Type B pancreatic cell (in vitro differentiated cells): ENCODE results near the gene DPP10. TPM values are rescaled to one million over a fixed set of nuclear protein-coding genes. Genes with fewer than 3 reads are reported as not detected.

Experiments used
- DNase-seq: peaks from one replicate; pipeline ENCODE4 v3.0.0; 2021; ENCODE audit warnings: mixed read lengths; ENCODE audit not compliant: unreplicated experiment; ENCODE audit errors: extremely low spot score
- H3K27ac Mint-ChIP-seq: 2 replicates; pipeline ENCODE4 v1.8.0; 2021; ENCODE audit warnings: mild to moderate bottlenecking, mixed read lengths
- H3K27me3 Mint-ChIP-seq: 2 replicates; pipeline ENCODE4 v1.8.0; 2021; ENCODE audit warnings: mixed read lengths
- H3K36me3 Mint-ChIP-seq: 2 replicates; pipeline ENCODE4 v1.8.0; 2021; ENCODE audit warnings: mixed read lengths
- H3K4me1 Mint-ChIP-seq: one replicate; pipeline ENCODE4 v1.8.0; 2021; ENCODE audit warnings: mixed read lengths; ENCODE audit not compliant: unreplicated experiment
- H3K4me3 Mint-ChIP-seq: 2 replicates; pipeline ENCODE4 v1.8.0; 2021; ENCODE audit warnings: mild to moderate bottlenecking, mixed read lengths
- H3K9me3 Mint-ChIP-seq: 2 replicates; pipeline ENCODE4 v1.8.0; 2021; ENCODE audit warnings: mixed read lengths
- total RNA-seq: library from RNA; stranded (reverse); gene quantifications from 2 replicates; pipeline ENCODE4 v1.2.1, GENCODE V29; 2021; ENCODE audit warnings: low replicate concordance
- TF ChIP-seq, protein P1 (sequence below): fragments of 200-600 bp; sonication (generic); conservative IDR thresholded peaks from 2 replicates; pipeline ENCODE4 v1.5.0; 2021; ENCODE audit warnings: antibody characterized with exemption, mild to moderate bottlenecking

DPP10 gene
- total RNA-seq, 1 donor from 2014 or later = 8.8 TPM

DNA sequence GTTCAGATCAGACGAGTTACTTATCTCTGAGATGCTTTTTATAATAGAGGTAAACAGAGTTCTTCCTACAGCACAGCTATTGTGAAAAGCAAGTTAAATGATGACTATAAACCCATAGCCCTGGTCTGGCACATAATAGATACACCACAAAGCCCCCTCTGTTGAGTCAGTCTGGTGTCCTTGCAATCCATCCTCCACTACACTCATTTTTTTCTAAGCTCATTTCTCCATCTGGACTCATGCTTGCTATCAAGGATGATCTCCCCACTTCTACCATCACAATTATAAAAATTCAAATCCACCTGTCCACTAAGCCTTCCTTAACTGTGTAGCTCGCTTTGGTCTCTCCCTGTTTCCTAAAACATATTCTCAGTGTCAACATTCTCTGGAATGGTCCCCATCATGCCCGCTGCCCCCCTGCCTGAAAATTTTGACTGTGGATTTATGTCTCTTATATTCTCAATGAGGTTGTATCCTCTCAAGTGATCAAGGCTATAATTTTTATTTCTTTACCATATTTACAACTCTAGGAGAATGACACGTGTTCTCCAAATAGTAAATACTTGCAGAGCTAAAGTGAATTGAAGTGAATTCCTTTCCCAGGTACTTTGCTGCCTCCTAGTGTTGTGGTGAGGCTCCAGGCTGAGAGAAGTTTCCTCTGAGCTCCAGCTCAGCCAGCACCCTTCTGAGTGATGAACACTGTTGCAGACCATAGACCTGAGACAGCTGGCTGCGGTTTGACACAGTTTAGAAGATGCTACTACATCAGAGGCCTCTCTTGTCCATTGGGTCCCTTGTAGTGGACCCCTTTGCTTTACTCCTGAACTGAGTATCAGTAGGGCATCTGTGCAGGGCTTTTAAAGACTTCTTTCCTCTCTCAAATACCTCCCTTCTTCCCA lies 108.7 kb downstream of the DPP10 start:
- H3K27ac Mint-ChIP-seq = no peak overlapping the region
- no peaks in the 10 kb centered on the region for H3K36me3 Mint-ChIP-seq
- TF ChIP-seq, protein P1, sequence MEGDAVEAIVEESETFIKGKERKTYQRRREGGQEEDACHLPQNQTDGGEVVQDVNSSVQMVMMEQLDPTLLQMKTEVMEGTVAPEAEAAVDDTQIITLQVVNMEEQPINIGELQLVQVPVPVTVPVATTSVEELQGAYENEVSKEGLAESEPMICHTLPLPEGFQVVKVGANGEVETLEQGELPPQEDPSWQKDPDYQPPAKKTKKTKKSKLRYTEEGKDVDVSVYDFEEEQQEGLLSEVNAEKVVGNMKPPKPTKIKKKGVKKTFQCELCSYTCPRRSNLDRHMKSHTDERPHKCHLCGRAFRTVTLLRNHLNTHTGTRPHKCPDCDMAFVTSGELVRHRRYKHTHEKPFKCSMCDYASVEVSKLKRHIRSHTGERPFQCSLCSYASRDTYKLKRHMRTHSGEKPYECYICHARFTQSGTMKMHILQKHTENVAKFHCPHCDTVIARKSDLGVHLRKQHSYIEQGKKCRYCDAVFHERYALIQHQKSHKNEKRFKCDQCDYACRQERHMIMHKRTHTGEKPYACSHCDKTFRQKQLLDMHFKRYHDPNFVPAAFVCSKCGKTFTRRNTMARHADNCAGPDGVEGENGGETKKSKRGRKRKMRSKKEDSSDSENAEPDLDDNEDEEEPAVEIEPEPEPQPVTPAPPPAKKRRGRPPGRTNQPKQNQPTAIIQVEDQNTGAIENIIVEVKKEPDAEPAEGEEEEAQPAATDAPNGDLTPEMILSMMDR = peak; percentile 83
- H3K9me3 Mint-ChIP-seq = no peaks in the 10 kb centered on the region
- H3K27me3 Mint-ChIP-seq = peaks cover 13% of the 10 kb centered on the region
- peaks cover 11% of the 10 kb centered on the region for H3K4me1 Mint-ChIP-seq
- DNase-seq = no peak
- no peak overlapping the region for H3K4me3 Mint-ChIP-seq

- H3K27ac Mint-ChIP-seq = no peak overlapping the region
- no peak for DNase-seq
- H3K9me3 Mint-ChIP-seq = no peaks in the 10 kb centered on the region
- peaks cover 19% of the 10 kb centered on the region for H3K27me3 Mint-ChIP-seq
- TF ChIP-seq, protein P1 = no peak
- H3K4me3 Mint-ChIP-seq = no peak overlapping the region
- H3K4me1 Mint-ChIP-seq = peaks cover 4% of the 10 kb centered on the region
- no peaks in the 10 kb centered on the region for H3K36me3 Mint-ChIP-seq
Observed at GRCh38 chr2:114553027-114553426, 110.6 kb downstream of the DPP10 start.

GRCh38 chr2:114569166-114569565 lies 126.7 kb downstream of the DPP10 start:
- H3K27ac Mint-ChIP-seq = no peak overlapping the region
- no peak for DNase-seq
- peaks cover 12% of the 10 kb centered on the region for H3K27me3 Mint-ChIP-seq
- no peaks in the 10 kb centered on the region for H3K9me3 Mint-ChIP-seq
- H3K4me1 Mint-ChIP-seq = peaks cover 5% of the 10 kb centered on the region
- H3K4me3 Mint-ChIP-seq = no peak overlapping the region
- no peaks in the 10 kb centered on the region for H3K36me3 Mint-ChIP-seq
- TF ChIP-seq, protein P1 = no peak

DNA sequence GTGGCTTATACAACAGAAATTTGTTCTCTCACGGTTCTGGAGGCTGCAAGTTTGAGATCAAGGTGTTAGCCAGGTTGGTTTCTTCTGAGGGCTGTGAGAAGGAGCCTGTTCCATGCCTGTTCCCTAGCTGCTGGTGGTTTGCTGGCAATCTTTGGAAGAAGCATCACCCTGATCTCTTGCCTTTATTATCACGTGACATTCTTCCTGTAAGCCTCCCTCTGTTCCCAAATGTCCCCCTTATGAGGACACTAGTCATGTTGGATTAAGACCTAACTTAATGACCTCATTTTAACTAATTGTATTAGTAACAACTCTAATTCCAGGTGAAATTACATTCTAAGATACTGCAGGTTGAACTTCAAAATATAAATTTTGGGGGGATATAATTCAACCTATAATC lies 135.2 kb downstream of the DPP10 start:
- peaks cover 32% of the 10 kb centered on the region for H3K27me3 Mint-ChIP-seq
- no peak overlapping the region for H3K27ac Mint-ChIP-seq
- no peak for DNase-seq
- H3K4me3 Mint-ChIP-seq = no peak overlapping the region
- TF ChIP-seq, protein P1 = no peak
- no peaks in the 10 kb centered on the region for H3K9me3 Mint-ChIP-seq
- H3K36me3 Mint-ChIP-seq = no peaks in the 10 kb centered on the region
- peaks cover 11% of the 10 kb centered on the region for H3K4me1 Mint-ChIP-seq

DNA sequence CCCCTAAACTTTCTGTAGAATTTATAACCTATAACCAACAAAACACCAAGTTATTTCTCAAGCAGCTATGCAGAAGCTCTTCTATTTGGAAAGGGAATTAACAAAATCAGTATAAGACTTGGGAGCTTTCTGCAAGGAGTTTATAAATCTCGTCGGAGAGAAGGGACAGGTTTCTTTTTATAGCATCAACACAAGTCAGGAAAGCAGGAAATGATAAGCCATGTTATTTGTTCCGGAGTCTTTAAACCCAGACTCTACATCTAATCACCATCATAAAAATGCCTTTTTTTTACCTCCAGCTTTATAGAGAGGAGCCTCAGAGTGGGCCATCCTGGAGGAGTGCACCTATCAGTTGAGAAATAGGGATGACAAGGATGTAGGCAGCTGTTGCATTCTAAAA lies 137.1 kb downstream of the DPP10 start:
- H3K27ac Mint-ChIP-seq = peak overlapping the region; percentile 25
- H3K4me1 Mint-ChIP-seq = peaks cover 11% of the 10 kb centered on the region
- TF ChIP-seq, protein P1 = no peak
- no peak for DNase-seq
- H3K27me3 Mint-ChIP-seq = peaks cover 20% of the 10 kb centered on the region
- H3K4me3 Mint-ChIP-seq = no peak overlapping the region
- no peaks in the 10 kb centered on the region for H3K36me3 Mint-ChIP-seq
- H3K9me3 Mint-ChIP-seq = no peaks in the 10 kb centered on the region
